ENCODE measurements around the gene SH3BP1.
A peak's percentile ranks its signal among the peaks of the same experiment; 100 is the strongest.

SH3BP1 gene

GRCh38 chr22:37618674-37619073 lies 20.8 kb upstream of the SH3BP1 start:
- TF ChIP-seq CTCF (IDR thresholded peaks at IDR 0.05; ENCODE audit: low read depth, low read length): no peak
- TF ChIP-seq EZH2phosphoT487 (IDR thresholded peaks at IDR 0.05; ENCODE audit: low read depth): no peak
- Histone ChIP-seq H3K4me2 (ENCODE audit: low read length) (peak overlapping the region; percentile 38), H3K79me2 (ENCODE audit: low read length) (no peaks in the 10 kb centered on the region), H2AFZ (ENCODE audit: low read depth, low read length) (no peak overlapping the region), H3K9ac (ENCODE audit: low read length) (peak overlapping the region; percentile 32; the same call in 1 of the 2 replicates), H3K4me3 (ENCODE audit: low read length) (peak overlapping the region; percentile 4; the same call in 1 of the 2 replicates), H4K20me1 (ENCODE audit: insufficient read depth, low read length) (no peaks in the 10 kb centered on the region), H3K9me3 (ENCODE audit: insufficient read depth, low read length) (no peaks in the 10 kb centered on the region), H3K4me1 (ENCODE audit: low read length) (peaks cover 22% of the 10 kb centered on the region), H3K27me3 (ENCODE audit: low read depth, low read length) (no peaks in the 10 kb centered on the region), H3K36me3 (replicated peaks; ENCODE audit: low read depth, low read length) (peaks cover 37% of the 10 kb centered on the region), H3K27ac (ENCODE audit: low read length) (peak overlapping the region; percentile 47)

GRCh38 chr22:37619991-37620390 lies 19.5 kb upstream of the SH3BP1 start:
- no peaks in the 10 kb centered on the region for H3K27me3 ChIP-seq (ENCODE audit: low read depth, low read length)
- no peak overlapping the region for H2AFZ ChIP-seq (ENCODE audit: low read depth, low read length)
- peaks cover 35% of the 10 kb centered on the region for H3K4me1 ChIP-seq (ENCODE audit: low read length)
- H3K36me3 ChIP-seq (replicated peaks; ENCODE audit: low read depth, low read length): peaks cover 29% of the 10 kb centered on the region
- H3K4me3 ChIP-seq (ENCODE audit: low read length): no peak overlapping the region
- no peaks in the 10 kb centered on the region for H3K9me3 ChIP-seq (ENCODE audit: insufficient read depth, low read length)
- no peaks in the 10 kb centered on the region for H4K20me1 ChIP-seq (ENCODE audit: insufficient read depth, low read length)
- TF ChIP-seq EZH2phosphoT487 (IDR thresholded peaks at IDR 0.05; ENCODE audit: low read depth) (no peak), CTCF (IDR thresholded peaks at IDR 0.05; ENCODE audit: low read depth, low read length) (no peak)
- no peaks in the 10 kb centered on the region for H3K79me2 ChIP-seq (ENCODE audit: low read length)
- H3K4me2 ChIP-seq (ENCODE audit: low read length): no peak overlapping the region
- H3K9ac ChIP-seq (ENCODE audit: low read length): no peak overlapping the region
- H3K27ac ChIP-seq (ENCODE audit: low read length): no peak overlapping the region

GRCh38 chr22:37621352-37621860 lies 18.1 kb upstream of the SH3BP1 start:
- Histone ChIP-seq H3K27me3 (ENCODE audit: low read depth, low read length) (no peaks in the 10 kb centered on the region), H4K20me1 (ENCODE audit: insufficient read depth, low read length) (no peaks in the 10 kb centered on the region), H3K4me3 (ENCODE audit: low read length) (no peak overlapping the region), H3K36me3 (replicated peaks; ENCODE audit: low read depth, low read length) (peaks cover 25% of the 10 kb centered on the region), H3K9ac (ENCODE audit: low read length) (no peak overlapping the region), H3K9me3 (ENCODE audit: insufficient read depth, low read length) (no peaks in the 10 kb centered on the region), H3K79me2 (ENCODE audit: low read length) (no peaks in the 10 kb centered on the region; the same call in 1 of the 2 replicates), H3K4me1 (ENCODE audit: low read length) (peaks cover 49% of the 10 kb centered on the region), H3K27ac (ENCODE audit: low read length) (no peak overlapping the region), H2AFZ (ENCODE audit: low read depth, low read length) (no peak overlapping the region), H3K4me2 (ENCODE audit: low read length) (no peak overlapping the region)
- TF ChIP-seq CTCF (IDR thresholded peaks at IDR 0.05; ENCODE audit: low read depth, low read length) (no peak), EZH2phosphoT487 (IDR thresholded peaks at IDR 0.05; ENCODE audit: low read depth) (no peak)

- Histone ChIP-seq H3K27me3 (ENCODE audit: low read depth, low read length) (no peaks in the 10 kb centered on the region), H3K9me3 (ENCODE audit: insufficient read depth, low read length) (no peaks in the 10 kb centered on the region), H3K79me2 (ENCODE audit: low read length) (no peaks in the 10 kb centered on the region; the same call in 1 of the 2 replicates), H3K4me1 (ENCODE audit: low read length) (peaks cover 58% of the 10 kb centered on the region), H3K4me3 (ENCODE audit: low read length) (no peak overlapping the region), H3K27ac (ENCODE audit: low read length) (peak overlapping the region; percentile 95), H3K9ac (ENCODE audit: low read length) (peak overlapping the region; percentile 36), H3K4me2 (ENCODE audit: low read length) (peak overlapping the region; percentile 42), H3K36me3 (replicated peaks; ENCODE audit: low read depth, low read length) (peaks cover 18% of the 10 kb centered on the region), H4K20me1 (ENCODE audit: insufficient read depth, low read length) (no peaks in the 10 kb centered on the region), H2AFZ (ENCODE audit: low read depth, low read length) (no peak overlapping the region)
- TF ChIP-seq CTCF (IDR thresholded peaks at IDR 0.05; ENCODE audit: low read depth, low read length) (peak; percentile 95), EZH2phosphoT487 (IDR thresholded peaks at IDR 0.05; ENCODE audit: low read depth) (no peak)
These were observed 16.1 kb upstream of the SH3BP1 start for GRCh38 chr22:37623075-37624016.
